Amniotic epithelial cell (primary cell): ENCODE results near the gene SPINT2.
"Not testable (repeated sequence)": the region's sequence is repeated elsewhere in the genome, so short reads cannot be mapped to it uniquely, and the experiment has no call there.

Experiments
- DNase-seq: peaks from one replicate; pipeline ENCODE4 v3.0.0-alpha.2; 2010; ENCODE audit warnings: low read depth

SPINT2 gene

DNA sequence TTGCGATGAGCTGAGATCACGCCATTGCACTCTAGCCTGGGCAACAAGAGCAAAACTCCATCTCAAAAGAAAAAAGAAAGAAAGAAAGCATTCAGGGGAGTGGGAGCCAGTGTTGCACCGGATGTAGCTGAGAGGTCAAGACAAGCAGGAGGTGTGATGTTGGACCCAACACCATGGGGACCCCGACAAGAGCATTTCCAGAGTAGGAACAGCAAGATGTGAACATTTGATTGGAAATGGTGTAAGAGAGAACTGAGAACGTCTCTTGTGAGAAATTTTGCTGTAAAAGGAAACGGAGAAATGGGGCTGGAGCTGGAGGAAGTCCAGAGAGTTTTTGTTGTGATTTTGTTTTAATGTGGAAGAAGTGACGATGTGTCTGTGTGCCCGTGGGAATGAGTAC lies 24.6 kb upstream of the SPINT2 start:
- no peak for DNase-seq

DNA sequence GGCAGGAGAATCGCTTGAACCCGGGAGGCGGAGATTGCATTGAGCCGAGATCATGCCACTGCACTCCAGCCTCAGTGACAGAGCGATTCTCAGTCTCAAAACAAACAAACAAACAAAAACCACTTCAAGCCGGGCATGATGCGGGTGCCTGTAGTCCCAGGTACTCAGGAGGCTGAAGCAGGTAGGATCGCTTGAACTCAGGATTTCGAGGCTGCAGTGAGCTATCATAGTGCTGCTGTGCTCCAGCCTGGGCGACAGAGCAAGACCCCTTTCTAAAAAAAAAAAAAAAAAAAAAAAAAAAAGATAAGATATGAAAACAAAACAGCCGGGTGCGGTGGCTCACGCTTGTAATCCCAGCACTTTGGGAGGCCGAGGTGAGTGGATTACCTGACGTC lies 21.1 kb upstream of the SPINT2 start:
- DNase-seq, result no peak

DNA sequence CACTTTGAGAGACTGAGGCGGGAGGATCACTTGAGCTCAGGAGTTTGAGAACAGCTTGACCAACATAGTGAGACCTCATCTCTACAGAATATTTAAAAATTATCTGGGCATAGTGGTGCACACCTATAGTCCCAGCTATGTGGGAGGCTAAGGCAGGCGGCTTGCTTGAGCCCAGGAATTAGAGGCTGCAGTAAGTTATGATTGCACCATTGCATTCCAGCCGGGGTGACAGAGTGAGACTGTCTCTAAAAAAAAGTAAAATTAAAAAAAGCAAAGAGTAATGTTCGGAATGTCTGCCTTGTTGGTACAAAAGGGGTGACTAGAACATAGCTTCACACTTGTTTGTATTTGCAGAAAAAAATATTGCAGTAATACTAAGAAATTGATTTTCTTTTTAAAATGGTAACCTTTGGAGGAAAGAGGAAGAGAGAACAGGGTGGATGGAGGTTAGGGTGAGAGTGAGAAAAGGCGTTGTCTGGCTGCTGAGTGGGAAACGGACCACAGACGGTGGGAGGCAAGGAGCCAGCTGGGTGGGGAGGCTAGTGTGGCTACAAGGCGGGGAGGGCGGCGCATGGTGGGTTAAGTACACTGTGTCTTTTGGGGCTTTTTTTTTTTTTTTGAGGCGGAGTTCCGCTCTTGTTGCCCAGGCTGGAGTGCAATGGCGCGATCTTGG lies 18.4 kb upstream of the SPINT2 start:
- DNase-seq, result peak; percentile 51

DNA sequence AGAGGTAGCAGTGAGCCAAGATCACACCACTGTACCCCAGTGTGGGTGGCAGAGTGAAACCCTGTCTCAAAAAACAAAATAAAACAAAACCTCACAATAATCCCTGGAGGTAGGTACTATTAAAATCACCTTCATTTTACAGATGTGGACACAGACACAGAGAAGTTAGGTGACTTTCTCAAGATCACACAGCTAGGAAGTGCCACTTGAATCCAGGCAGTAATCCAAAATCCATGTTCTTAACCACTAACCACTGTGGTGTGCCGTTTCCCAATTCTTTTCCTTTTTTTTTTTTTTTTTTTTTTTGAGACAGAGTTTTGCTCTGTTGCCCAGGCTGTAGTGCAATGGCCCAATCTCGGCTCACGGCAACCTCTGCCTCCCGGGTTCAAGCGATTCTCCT lies 17.2 kb upstream of the SPINT2 start:
- DNase-seq, result no peak

DNA sequence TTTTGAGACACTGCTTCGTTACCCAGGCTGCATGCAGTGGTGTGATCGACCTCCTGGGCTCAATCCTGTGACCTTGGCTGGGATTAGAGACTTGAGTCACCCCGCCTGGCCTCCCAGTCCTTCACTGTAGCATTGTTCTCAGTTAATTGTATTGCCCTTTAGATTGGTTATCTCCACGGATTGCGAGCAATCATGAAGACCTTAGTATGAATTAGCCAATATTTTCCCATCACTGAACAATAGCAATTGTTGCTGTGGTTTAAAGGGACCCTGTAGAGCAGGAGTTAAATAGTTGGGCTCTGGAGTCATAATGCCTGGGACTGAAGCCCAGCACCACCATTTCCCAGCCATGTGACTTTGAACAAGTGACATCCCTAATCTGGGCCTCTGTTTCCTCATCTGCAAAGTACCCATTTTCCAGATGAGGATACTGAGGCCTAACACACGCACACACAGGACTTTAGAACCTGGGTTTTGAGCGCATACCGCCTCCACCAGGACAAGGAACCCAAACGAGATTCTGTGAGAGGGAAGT lies 16.6 kb upstream of the SPINT2 start:
- no peak for DNase-seq

DNA sequence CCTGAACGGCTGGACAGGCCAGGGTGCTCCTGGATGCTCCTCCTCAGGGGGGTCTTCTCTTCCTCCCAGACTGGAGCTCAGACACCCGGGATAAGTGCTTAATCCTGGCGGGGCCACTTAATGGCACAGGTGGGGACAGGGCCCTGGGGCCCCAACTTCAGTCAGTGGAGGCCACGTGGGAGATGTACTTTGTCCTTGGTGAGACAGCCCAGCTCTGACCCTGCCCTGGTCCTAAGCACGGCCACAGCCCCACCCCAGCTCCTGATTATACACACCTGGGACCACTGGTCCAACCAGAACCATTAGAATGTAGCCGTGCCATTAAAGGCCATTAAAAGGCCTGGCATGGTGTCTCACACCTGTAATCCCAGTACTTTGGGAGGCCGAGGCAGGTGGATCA lies 16.0 kb upstream of the SPINT2 start:
- no peak for DNase-seq

DNA sequence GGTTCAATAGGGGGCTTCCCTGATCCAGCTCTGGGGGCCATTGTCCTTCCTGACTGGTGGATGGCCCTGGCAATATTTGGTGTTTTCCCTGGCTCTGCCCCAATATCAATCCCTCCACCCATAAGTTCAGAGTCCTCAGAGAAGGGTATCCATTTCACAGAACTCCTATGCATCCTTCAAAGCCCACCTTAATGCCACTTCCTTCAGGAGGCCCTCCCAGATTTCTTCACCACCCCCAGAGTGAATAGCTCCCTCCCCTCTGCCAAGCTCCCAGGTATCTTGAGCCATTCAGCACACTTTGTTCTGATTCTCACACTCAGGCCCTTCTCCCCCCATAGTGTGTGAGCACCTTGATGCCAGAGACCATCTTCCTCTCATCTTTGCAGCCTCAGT lies 13.9 kb upstream of the SPINT2 start:
- DNase-seq, result no peak

DNA sequence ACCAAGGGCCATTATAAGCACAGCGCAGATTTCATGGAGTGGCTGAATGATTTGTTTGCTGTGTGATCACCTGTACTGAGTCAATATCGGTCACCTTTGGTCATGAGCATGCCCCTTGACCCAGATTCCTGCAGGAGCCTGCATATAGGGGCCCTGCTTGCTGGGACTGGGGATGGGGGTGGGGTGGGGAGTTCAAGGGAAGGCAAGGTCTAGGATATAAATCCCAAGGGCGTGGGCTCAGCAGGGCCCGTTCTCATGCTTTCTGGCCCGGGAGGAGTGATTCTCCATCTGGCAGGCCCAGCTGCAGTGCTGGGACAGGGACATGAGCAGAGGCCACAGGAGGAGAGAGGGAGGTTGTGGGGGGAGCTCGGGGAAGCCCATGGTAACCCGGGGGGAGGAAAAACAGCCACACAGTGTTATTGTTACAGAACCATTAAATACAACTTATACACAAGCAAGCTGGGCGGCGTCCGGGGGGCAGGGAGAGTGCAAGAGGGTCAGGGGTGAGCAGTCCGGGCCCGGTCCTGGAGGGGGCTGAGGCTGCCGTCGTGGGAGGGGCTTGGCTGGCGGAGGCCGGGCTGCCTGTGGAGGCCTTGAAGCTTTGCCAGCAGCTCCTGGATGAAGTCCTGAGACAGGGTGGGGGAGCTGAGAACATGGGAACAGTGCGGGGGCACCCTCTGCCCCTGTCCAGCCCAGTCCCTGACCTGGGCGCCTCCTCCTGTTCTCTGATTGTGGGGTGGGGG lies 13.4 kb upstream of the SPINT2 start:
- DNase-seq, result peak; percentile 21

DNA sequence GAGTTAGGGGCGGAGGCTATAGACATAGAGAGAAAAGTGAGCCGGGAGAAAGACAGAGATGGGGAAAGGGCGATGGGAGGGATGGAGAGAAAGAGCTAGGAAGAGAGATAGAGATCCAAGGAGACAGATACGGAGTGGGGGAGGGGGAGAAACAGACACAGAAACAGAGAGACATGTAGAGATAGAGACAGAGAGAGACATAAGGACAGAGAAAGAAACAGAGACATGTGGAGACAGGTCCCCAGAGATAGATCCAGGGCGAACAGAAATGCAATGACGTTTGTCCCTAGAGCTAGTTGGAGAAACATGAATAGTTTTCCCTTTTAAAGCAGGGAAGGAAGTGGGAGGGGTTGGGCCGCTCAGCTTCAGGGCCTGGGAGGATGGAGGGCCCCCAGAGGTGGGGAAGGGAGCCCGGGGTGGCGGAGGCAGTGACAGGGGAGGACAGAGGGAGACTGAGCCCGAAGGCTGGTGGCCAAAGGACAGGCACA lies 12.8 kb upstream of the SPINT2 start:
- no peak for DNase-seq

DNA sequence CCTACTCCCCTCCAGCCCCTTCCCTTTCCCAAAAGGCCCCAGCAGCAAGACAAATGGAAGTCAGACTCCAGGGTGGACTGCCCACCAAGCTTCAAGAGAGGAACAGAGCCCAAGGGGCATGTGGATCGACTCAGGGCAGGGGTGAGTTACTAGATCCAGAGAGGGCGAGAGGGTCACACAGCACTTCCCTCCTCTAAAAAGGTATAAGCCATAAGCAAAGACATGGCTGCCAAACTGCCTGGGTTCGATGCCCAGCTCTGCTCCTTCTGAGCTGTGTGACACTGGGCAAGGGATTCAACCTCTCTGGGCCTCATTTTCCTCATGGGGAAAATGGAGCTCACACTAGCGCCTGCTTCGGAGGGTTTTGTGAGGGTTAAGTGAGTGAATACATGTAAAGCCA lies 12.0 kb upstream of the SPINT2 start:
- no peak for DNase-seq

DNA sequence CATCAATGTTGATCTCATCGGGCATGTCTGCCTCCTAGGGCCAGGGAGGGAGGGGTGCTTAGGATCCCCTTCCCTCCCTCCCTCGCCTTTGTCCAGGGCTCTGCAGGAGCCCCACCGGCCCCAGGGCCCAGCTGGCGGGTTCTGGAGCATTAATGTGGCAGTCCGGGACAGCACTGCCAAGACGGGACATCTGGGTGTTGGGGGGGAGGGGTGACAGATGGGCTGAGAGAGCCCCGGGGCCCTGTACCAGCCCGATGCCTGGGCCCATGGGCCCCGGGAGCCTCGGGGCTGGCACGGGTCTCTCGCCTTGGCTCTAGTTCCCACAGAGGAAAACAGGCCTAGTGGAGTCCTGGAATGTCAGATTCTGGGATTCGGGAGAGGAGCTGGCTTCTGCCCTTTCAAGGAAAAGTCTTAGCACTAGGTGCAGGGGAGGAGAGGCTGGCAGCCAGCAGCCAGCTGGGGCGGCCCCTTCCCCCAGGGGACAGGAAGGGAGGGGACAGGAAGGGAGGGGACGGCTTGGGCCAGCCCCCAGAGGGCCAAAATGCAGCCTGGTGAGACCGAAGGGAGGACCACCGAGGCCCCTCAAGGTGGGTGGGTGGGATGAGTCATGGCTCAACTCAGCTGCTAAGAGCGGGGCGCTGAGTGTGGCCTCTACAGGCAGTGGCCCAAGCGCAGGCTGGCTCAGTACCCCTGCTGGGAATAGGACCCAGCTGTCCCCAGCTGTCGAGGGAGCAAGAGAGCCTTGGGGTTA lies 11.3 kb upstream of the SPINT2 start:
- no peak for DNase-seq

DNA sequence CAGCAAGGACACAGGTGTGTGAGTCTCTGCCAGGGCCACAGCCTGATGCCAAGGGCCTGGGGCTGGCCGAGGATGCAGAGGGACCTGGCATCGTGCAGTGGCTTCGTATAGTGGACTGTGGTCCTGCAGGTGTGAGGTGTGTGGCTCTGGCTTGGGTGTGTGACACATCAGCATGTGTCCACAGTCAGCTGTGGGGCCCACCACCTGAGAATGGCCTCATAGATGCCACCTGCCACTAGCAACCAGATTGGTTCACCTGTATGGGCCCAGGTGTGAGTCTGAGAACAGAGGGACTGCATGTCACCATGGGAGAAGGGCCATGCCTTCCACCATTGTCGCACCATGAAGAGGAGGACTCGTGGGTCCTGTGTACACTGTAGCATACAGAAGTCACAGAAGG lies 10.6 kb upstream of the SPINT2 start:
- no peak for DNase-seq

DNA sequence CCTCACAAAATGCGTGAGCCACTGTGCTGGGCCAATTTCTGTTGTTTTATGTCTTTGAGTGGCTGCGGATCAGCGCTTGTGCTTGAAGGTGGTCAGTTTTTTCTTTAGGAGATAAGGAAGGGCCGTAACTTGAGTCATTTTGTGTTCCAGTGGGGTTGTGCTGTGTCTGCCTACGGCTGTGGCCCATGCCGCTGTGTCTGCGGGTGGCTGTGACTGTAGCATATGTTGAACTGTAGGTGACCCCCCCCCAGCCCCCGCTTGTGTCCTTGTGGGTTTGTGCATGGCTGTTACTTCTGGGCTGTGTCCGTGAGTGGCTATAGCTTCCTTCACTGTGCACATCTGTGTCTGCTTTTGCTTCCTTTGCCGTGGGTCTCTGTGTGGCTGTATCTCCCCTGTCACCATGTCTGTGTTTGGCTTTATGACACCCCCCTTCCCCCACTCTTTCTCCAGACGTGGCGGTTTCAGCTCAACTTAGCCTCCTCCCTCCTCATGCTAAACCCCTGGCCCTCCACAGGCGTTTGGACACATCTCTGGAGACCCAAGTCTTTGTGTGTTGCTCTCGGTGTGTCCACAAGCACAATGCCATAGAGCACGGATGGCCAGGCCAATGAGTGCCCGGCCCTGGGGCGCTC lies 8.9 kb upstream of the SPINT2 start:
- DNase-seq, result no peak

DNA sequence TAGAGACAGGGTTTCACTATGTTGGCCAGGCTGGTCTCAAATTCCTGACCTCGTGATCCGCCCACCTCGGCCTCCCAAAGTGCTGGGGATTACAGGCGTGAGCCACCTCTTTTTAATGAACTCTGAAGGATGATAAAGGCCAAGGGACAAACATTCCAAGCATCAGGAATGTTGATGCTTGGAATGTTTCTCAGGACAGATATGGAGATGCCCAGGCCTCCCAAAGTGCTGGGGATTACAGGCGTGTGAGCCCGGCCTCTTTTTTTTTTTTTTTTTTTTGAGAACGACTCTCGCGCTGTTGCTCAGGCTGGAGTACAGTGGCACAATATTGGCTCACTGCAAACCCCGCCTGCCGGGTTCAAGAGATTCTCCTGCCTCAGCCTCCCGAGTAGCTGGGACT lies 2.4 kb upstream of the SPINT2 start:
- not testable (repeated sequence) for DNase-seq

DNA sequence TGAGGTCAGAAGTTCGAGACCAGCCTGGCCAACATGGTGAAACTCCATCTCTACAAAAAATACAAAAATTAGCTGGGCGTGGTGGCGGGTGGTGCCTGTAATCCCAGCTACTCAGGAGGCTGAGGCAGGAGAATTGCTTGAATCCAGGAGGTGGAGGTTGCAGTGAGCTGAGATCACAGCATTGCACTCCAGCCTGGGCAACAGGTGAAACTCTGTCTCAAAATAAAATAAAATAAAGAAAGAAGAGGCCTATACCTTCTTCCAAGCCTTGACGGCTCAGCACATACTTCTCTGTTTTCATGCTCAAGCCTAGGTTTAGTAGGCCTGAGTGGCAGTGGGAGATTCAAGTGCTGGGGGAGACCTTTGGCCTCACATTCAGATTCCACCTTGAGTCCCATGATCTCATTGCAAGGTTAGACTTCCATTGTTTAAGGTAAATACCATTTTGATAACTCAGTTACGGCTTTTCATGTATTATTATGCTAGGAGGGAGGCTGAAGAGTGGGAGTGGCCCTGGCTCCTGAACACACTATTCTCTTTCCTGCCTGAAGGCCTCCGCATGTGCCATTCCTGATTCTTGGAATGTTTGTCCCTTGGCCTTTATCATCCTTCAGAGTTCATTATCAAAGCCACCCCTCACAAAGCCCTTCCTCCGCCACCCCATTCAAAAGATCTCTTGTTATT lies 1.6 kb upstream of the SPINT2 start:
- DNase-seq, result no peak

DNA sequence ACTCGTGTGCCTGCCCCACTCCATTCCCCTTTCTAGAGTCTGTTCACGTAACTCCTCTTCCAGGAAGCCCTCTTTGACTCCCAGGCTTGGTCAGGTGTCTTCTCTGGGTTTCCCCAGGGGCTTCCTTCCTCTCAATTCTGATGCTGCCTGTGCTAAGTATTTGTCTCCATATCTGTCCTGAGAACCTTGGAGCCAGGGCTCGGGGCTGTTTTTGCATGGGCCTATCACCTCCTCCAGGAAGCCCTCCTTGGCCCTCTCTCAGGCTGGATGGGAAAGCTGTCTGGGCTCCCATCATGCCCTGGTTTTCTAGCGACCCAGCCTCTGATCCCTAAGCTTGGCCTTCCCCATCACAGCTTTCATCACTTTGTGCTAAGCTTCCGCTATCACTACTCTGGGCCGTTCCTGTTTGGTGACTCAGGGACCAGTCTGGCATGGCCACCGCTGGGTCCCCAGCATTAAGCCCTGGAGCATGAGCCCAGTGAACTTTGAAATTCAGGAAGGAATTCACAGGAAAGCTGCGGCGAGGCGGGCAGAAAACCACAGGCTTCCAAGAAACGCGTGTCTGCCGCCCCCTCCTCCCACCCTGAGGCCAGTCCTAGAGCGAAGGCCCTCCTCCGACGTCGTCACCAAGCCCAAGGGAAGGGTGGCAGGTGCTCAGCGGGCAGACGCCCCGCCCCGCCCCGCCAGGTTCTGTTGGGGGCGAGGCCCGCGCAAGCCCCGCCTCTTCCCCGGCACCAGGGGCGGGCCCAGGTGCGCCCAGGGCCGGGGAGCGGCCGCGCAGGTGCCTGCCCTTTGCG lies 486 bp upstream of the SPINT2 start:
- no peak for DNase-seq

DNA sequence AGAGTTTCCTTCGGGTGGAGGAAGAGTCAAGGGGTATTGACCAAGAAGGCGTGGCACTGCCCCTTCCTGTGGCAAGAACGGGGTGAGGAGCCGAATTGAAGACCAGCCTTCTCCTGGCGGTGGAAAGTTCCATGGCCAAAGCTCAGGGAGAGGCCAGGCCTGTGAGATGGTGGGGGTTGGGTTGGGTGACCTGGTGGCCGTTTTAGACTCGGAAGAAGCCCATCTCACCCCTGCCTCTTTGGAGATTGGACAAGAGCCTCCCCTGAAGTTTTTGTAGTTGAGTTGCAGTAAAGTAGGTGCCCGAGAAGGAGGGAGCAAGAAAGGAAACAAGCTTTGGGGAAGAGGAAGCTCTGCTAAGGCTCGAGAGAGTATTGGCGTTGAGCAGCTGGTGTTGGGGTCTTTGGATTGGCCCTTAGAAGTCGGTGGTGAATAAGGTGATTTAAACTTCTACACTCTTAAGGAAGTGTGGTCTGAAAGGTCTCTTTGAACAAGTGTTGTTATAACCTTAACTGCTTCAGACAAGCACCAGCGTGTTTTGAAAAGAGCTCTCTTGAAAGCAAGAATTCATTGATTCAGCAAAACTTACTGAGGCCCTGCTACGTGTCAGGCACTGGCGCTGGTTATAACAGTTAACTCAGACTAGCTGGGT lies 964 bp downstream of the SPINT2 start:
- no peak for DNase-seq

DNA sequence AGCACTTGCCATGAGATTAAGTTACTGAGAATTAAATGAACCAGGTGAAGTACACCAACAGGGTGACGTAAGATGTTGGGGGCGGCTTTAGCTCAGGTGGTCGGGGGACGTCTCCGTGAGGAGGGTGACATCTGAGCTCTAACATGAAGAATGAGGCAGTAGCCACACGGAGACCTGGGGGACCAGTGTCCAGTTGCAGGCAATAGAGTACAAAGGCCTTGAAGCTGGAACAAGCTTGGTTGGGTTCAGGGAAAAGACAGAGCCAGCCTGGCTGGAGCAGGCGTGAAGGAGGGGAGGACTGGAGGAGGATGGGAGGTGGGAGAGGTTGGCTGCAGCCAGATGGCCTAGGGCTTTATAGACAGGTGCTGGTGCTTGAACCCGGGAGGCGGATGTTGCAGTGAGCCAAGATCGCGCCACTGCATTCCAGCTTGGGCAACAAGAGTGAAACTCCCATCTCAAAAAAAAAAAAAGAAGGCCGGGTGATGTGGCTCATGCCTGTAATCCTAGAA lies 1.6 kb downstream of the SPINT2 start:
- DNase-seq, result no peak

DNA sequence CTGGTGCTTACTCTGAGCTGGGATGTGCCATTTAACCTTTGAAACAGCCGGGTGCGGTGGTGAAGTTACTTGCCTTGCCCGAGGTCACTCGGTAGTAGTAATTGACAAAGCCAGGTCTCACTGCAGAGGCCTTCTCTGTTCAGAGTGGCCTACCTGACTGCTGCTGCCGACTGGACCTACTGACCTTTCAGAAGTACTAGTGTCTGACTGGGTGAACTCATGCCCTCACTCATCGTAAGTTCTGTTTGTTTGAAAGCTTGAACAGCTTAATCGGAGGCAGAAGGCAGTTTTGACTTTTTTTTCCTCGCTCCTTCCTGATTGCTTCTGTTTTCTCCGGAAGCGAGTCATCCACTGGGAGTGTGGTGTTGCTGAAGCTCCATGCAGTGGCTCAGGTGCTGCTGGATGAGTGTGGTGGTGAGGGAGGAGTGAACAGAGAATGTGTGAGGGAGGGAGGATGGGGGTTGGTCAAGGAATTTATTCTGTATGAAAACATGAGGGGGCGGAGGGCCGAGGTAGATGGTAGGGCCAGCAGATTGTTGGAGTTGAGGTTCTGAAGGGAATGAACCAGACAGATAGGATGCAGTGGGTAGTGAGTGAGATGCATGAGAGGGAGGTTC lies 2.7 kb downstream of the SPINT2 start:
- DNase-seq, result peak; percentile 79
